IMR-90 (cell line): ENCODE measurements around the gene PACS1. TPM values are rescaled to one million over a fixed set of nuclear protein-coding genes. Genes with fewer than 3 reads are reported as not detected.

Source experiments
- ATAC-seq: fragments of 200-7000 bp; cut with Tn5 transposase; 2 replicates; pipeline ENCODE4 v1.9.1; 2020; ENCODE audit warnings: low read depth, mild to moderate bottlenecking, moderate library complexity
- BruUV-seq: library from RNA; stranded (reverse); fragments of 400-500 nt; replicated peaks from 2 replicates; lab custom pipeline; 2021; lab: Mats Ljungman, UMichigan
- CTCF ChIA-PET: fragments of 300-600 bp; formaldehyde crosslinking; extraction: SDS; loops from one replicate; lab custom pipeline; 2021; ENCODE audit warnings: antibody characterized with exemption; lab: Yijun Ruan, JAX
- POLR2A ChIA-PET: fragments of 300-600 bp; sonication (Branson Sonifier 250); formaldehyde crosslinking; loops from one replicate; lab custom pipeline; 2022; ENCODE audit warnings: antibody characterized with exemption; ENCODE audit not compliant: unreplicated experiment; lab: Charles Lee
- DNase-seq: peaks from one replicate; pipeline ENCODE4 v3.0.0; 2013
- H2AFZ ChIP-seq: replicated peaks from 2 replicates; pipeline ENCODE3; 2013; ENCODE audit warnings: low read length, mild to moderate bottlenecking; ENCODE audit not compliant: poor library complexity
- H2AK5ac ChIP-seq: 2 replicates; pipeline ENCODE4 v1.6.1; 2013; ENCODE audit warnings: low read depth, low read length, inconsistent platforms
- H2AK9ac ChIP-seq: replicated peaks from 2 replicates; pipeline ENCODE3; 2013; ENCODE audit warnings: mild to moderate bottlenecking, low read depth, low read length, moderate library complexity; ENCODE audit not compliant: poor library complexity
- H2BK120ac ChIP-seq: 2 replicates; pipeline ENCODE4 v1.6.1; 2013; ENCODE audit warnings: low read depth, low read length, inconsistent platforms
- H2BK15ac ChIP-seq: 3 replicates; pipeline ENCODE4 v1.6.1; 2013; ENCODE audit warnings: low read depth, low read length, inconsistent platforms
- H2BK20ac ChIP-seq: 2 replicates; pipeline ENCODE4 v1.6.1; 2013; ENCODE audit warnings: low read depth, mild to moderate bottlenecking, inconsistent platforms, low read length, moderate library complexity
- H2BK5ac ChIP-seq: 2 replicates; pipeline ENCODE4 v1.6.1; 2013; ENCODE audit warnings: mild to moderate bottlenecking, low read depth, low read length, inconsistent platforms; ENCODE audit not compliant: poor library complexity, severe bottlenecking
- H3K14ac ChIP-seq: replicated peaks from 2 replicates; pipeline ENCODE4 v1.6.1; 2013; ENCODE audit warnings: low read depth, low read length, inconsistent platforms
- H3K18ac ChIP-seq: 2 replicates; pipeline ENCODE4 v1.6.1; 2013; ENCODE audit warnings: low read depth, low read length, control low read depth
- H3K23ac ChIP-seq: 2 replicates; pipeline ENCODE4 v1.6.1; 2013; ENCODE audit warnings: low read depth, low read length, inconsistent platforms
- H3K27ac ChIP-seq: 2 replicates; pipeline ENCODE4 v1.5.1; 2013; ENCODE audit warnings: mild to moderate bottlenecking, control low read depth, low read length; ENCODE audit not compliant: insufficient read depth
- H3K27me3 ChIP-seq: 2 replicates; pipeline ENCODE4 v1.6.1; 2013; ENCODE audit warnings: low read length; ENCODE audit not compliant: control insufficient read depth, insufficient read depth
- H3K36me3 ChIP-seq: 2 replicates; pipeline ENCODE4 v1.6.1; 2013; ENCODE audit warnings: low read length, mixed read lengths; ENCODE audit not compliant: control insufficient read depth, insufficient read depth
- H3K4ac ChIP-seq: 2 replicates; pipeline ENCODE4 v1.6.1; 2013; ENCODE audit warnings: low read depth, low read length, inconsistent platforms
- H3K4me1 ChIP-seq: 2 replicates; pipeline ENCODE4 v1.6.1; 2013; ENCODE audit warnings: low read length, mixed read lengths; ENCODE audit not compliant: control insufficient read depth, insufficient read depth
- H3K4me2 ChIP-seq: 2 replicates; pipeline ENCODE4 v1.6.1; 2013; ENCODE audit warnings: low read depth, mild to moderate bottlenecking, control low read depth, low read length, moderate library complexity
- H3K4me3 ChIP-seq: 2 replicates; pipeline ENCODE4 v1.5.1; 2013; ENCODE audit warnings: low read depth, mild to moderate bottlenecking, control low read depth, low read length, moderate library complexity; ENCODE audit not compliant: insufficient read depth
- H3K56ac ChIP-seq: 2 replicates; pipeline ENCODE4 v1.6.1; 2013; ENCODE audit warnings: low read length, inconsistent platforms; ENCODE audit not compliant: insufficient read depth; ENCODE audit errors: extremely low read depth
- H3K79me1 ChIP-seq, 2 experiments: 2 replicates each; pipeline ENCODE4 v1.6.1; 2013; ENCODE audit warnings: low read length in 2 of 2, inconsistent platforms in 1 of 2, low read depth in 1 of 2
- H3K9ac ChIP-seq: 2 replicates; pipeline ENCODE4 v1.6.1; 2013; ENCODE audit warnings: low read depth, low read length, control low read depth
- H3K9me1 ChIP-seq: 2 replicates; pipeline ENCODE4 v1.6.1; 2013; ENCODE audit warnings: low read length, inconsistent platforms; ENCODE audit not compliant: insufficient read depth
- H3K9me3 ChIP-seq: 2 replicates; pipeline ENCODE4 v1.6.1; 2013; ENCODE audit warnings: low read length; ENCODE audit not compliant: control insufficient read depth, insufficient read depth
- H4K20me1 ChIP-seq: 2 replicates; pipeline ENCODE4 v1.6.1; 2013; ENCODE audit warnings: low read length, inconsistent platforms; ENCODE audit not compliant: insufficient read depth
- H4K5ac ChIP-seq: 2 replicates; pipeline ENCODE4 v1.6.1; 2013; ENCODE audit warnings: mild to moderate bottlenecking, low read depth, low read length, control low read depth
- H4K8ac ChIP-seq, 2 experiments: 2 replicates each; pipeline ENCODE4 v1.6.1; 2013; ENCODE audit warnings: low read depth in 2 of 2, low read length in 2 of 2, control low read depth in 1 of 2, inconsistent platforms in 1 of 2
- H4K91ac ChIP-seq: 2 replicates; pipeline ENCODE4 v1.6.1; 2013; ENCODE audit warnings: low read depth, low read length, inconsistent platforms; ENCODE audit not compliant: insufficient read depth
- MXI1 ChIP-seq: IDR thresholded peaks from 2 replicates; pipeline ENCODE4 v1.6.1; 2012; ENCODE audit warnings: low read depth, mild to moderate bottlenecking, low read length, moderate library complexity, borderline replicate concordance
- NFE2L2 ChIP-seq: fragments of 150-350 bp; IDR thresholded peaks from 2 replicates; pipeline ENCODE4 v1.6.1; 2016; ENCODE audit warnings: low read depth, mild to moderate bottlenecking, low read length
- RCOR1 ChIP-seq: IDR thresholded peaks from 2 replicates; pipeline ENCODE4 v1.6.1; 2012; ENCODE audit warnings: mild to moderate bottlenecking, low read length, improper control_type of control experiment; ENCODE audit not compliant: insufficient replicate concordance
- WGBS, 2 experiments: methylation state at CpG; one replicate each; pipeline versions ENCODE4 v1.1.5 to v1.1.7; 2013; ENCODE audit warnings: missing lambda C conversion rate in 2 of 2; ENCODE audit not compliant: insufficient read length in 1 of 2; ENCODE audit errors: extremely low coverage in 2 of 2; 5-methylcytosine and 5-hydroxymethylcytosine counted together
- dilution Hi-C: fragments of 300-500 bp; cut with HindIII; formaldehyde crosslinking; loops from one replicate; pipeline ENCODE4 v1.14.3; 2018; ENCODE audit warnings: low sequenced_read_pairs; ENCODE audit not compliant: unreplicated experiment
- in situ Hi-C: fragments of 300-500 bp; cut with MboI; formaldehyde crosslinking; loops from 3 replicates; pipeline ENCODE4 v1.14.3; 2019; ENCODE audit warnings: low sequenced_read_pairs, inconsistent platforms, mixed read lengths
- intact Hi-C: fragments of 100-400 bp; cut with micrococcal nuclease; formaldehyde crosslinking; loops from 2 replicates; pipeline ENCODE4 v1.10.0; 2022
- polyA plus RNA-seq, 3 experiments: library from polyadenylated mRNA; depleted of rRNA; stranded (reverse); fragments of >200 nt; gene quantifications; 2 replicates each; pipeline ENCODE4 v1.2.3, GENCODE V29; 2012; ENCODE audit warnings: low replicate concordance in 1 of 3
- total RNA-seq: library from RNA; depleted of rRNA; stranded (reverse); fragments of >200 nt; gene quantifications from 2 replicates; pipeline ENCODE4 v1.2.3, GENCODE V29; 2012

PACS1 gene
- total and polyA plus RNA-seq, 2 of the 4 experiments (the other 2 are of a cell fraction): 7.3 to 32.0 TPM

GRCh38 chr11:66247801-66248200 lies 177.7 kb downstream of the PACS1 start:
- H4K5ac ChIP-seq: no peak overlapping the region
- peaks cover 24% of the 10 kb centered on the region for H3K36me3 ChIP-seq
- ATAC-seq: no peak
- no peak overlapping the region for H3K56ac ChIP-seq
- H3K9me3 ChIP-seq: no peaks in the 10 kb centered on the region
- peaks cover 11% of the 10 kb centered on the region; the same call in 1 of the 2 replicates for H3K9me1 ChIP-seq
- no peaks in the 10 kb centered on the region for H3K27me3 ChIP-seq
- H4K8ac ChIP-seq: no peak overlapping the region
- no peak overlapping the region for H3K23ac ChIP-seq
- H2BK120ac ChIP-seq: no peak overlapping the region
- no peak for DNase-seq
- H2BK15ac ChIP-seq: no peak overlapping the region
- no peak overlapping the region for H2AK5ac ChIP-seq
- H3K4me3 ChIP-seq: no peak overlapping the region
- H2BK5ac ChIP-seq: no peak overlapping the region
- H3K27ac ChIP-seq: no peak overlapping the region
- no peak overlapping the region for H3K14ac ChIP-seq
- in situ Hi-C loops: no loop called here
- H2AK9ac ChIP-seq: no peak overlapping the region
- ChIA-PET CTCF (no interaction called here), POLR2A (no interaction called here)
- no peak overlapping the region for H2BK20ac ChIP-seq
- TF ChIP-seq NFE2L2 (no peak), RCOR1 (no peak), MXI1 (no peak)
- no peaks in the 10 kb centered on the region for H4K20me1 ChIP-seq
- H3K79me1 ChIP-seq: no peaks in the 10 kb centered on the region; a peak in 1 of 4 replicates
- no peak overlapping the region for H3K4me2 ChIP-seq
- no TSS peak for BruUV-seq
- no CpG with 5 or more reads among the region's 3 CpGs for WGBS, 2 experiments
- H3K4ac ChIP-seq: no peak overlapping the region
- H3K9ac ChIP-seq: no peak overlapping the region
- H4K91ac ChIP-seq: no peak overlapping the region
- dilution Hi-C loops: no loop called here
- no peak overlapping the region for H3K18ac ChIP-seq
- H2AFZ ChIP-seq: no peak overlapping the region
- intact Hi-C loops: no loop called here
- H3K4me1 ChIP-seq: no peaks in the 10 kb centered on the region
